ENCODE results near the gene NQO2. TPM values are rescaled to one million over a fixed set of nuclear protein-coding genes. Genes with fewer than 3 reads are reported as not detected.
"Not testable (repeated sequence)": the region's sequence is repeated elsewhere in the genome, so short reads cannot be mapped to it uniquely, and the experiment has no call there.

The NQO2 gene
- polyA plus RNA-seq, 3 donors, result 20.1 to 99.5 (median 73.4) TPM

- H3K27ac ChIP-seq (ENCODE audit: low read depth, low read length), result no peak overlapping the region
- WGBS, 3 donors, result 68 to 90% (median 68%) methylated on average over 4 of the region's 4 CpGs
These were observed 17.1 kb upstream of the NQO2 start for GRCh38 chr6:2982426-2983117.

GRCh38 chr6:2984738-2985406 is 14.8 kb upstream of the NQO2 start:
- WGBS, 3 donors, result 93 to 94% (median 94%) methylated on average over 12 of the region's 12 CpGs
- no peak overlapping the region for H3K27ac ChIP-seq (ENCODE audit: low read depth, low read length)

- no peak overlapping the region for H3K27ac ChIP-seq (ENCODE audit: low read depth, low read length)
- 38 to 46% (median 39%) methylated on average over 4 of the region's 4 CpGs for WGBS, 3 donors
These were observed 12.9 kb upstream of the NQO2 start for GRCh38 chr6:2986722-2987221.

GRCh38 chr6:2988094-2988425 is 11.6 kb upstream of the NQO2 start:
- whole genome bisulfite sequencing, 3 donors, result 22 to 24% (median 23%) methylated on average over 2 of the region's 2 CpGs
- H3K27ac ChIP-seq (ENCODE audit: low read depth, low read length), result peak overlapping the region; percentile 67

GRCh38 chr6:2988426-2989331 is 11.0 kb upstream of the NQO2 start:
- 0% methylated on average over 60 to 64 of the region's 64 CpGs for WGBS, 3 donors
- H3K27ac ChIP-seq (ENCODE audit: low read depth, low read length), result peak overlapping the region; percentile 80

GRCh38 chr6:2989332-2990247 is 10.1 kb upstream of the NQO2 start:
- 0% methylated on average over 22 of the region's 22 CpGs for WGBS, 3 donors
- peak overlapping the region; percentile 80 for H3K27ac ChIP-seq (ENCODE audit: low read depth, low read length)

- 2% methylated on average over 19 of the region's 19 CpGs for WGBS, 3 donors
- peak overlapping the region; percentile 80 for H3K27ac ChIP-seq (ENCODE audit: low read depth, low read length)
These were observed 9.3 kb upstream of the NQO2 start for GRCh38 chr6:2990248-2990931.

- WGBS, 3 donors, result 1 to 9% (median 2%) methylated on average over 10 of the region's 10 CpGs
These were observed 8.7 kb upstream of the NQO2 start for GRCh38 chr6:2990932-2991506.

GRCh38 chr6:2992330-2992979 is 7.2 kb upstream of the NQO2 start:
- H3K27ac ChIP-seq (ENCODE audit: low read depth, low read length), result no peak overlapping the region
- 75 to 97% (median 94%) methylated on average over 6 of the region's 6 CpGs for WGBS, 3 donors

More at GRCh38 chr6:2990932-2991506, 8.7 kb upstream of the NQO2 start:
- H3K27ac ChIP-seq (ENCODE audit: low read depth, low read length), result peak overlapping the region; percentile 80

- WGBS, 3 donors, result 78 to 97% (median 94%) methylated on average over 4 of the region's 4 CpGs
- no peak overlapping the region for H3K27ac ChIP-seq (ENCODE audit: low read depth, low read length)
These were observed 5.9 kb upstream of the NQO2 start for GRCh38 chr6:2993755-2994317.

- WGBS, 3 donors, result 3 to 10% (median 3%) methylated on average over 10 of the region's 16 CpGs
- not testable (repeated sequence) for H3K27ac ChIP-seq (ENCODE audit: low read depth, low read length)
These were observed 1.3 kb upstream of the NQO2 start for GRCh38 chr6:2998249-2998997.

GRCh38 chr6:2998998-2999617 is 586 bp upstream of the NQO2 start:
- peak overlapping the region; percentile 3 for H3K27ac ChIP-seq (ENCODE audit: low read depth, low read length)
- 0 to 1% (median 1%) methylated on average over 30 of the region's 30 CpGs for WGBS, 3 donors

GRCh38 chr6:3001146-3001772 is 1.6 kb downstream of the NQO2 start:
- H3K27ac ChIP-seq (ENCODE audit: low read depth, low read length), result no peak overlapping the region
- 85 to 89% (median 87%) methylated on average over 11 of the region's 11 CpGs for WGBS, 3 donors

GRCh38 chr6:3001773-3002293 is 2.1 kb downstream of the NQO2 start:
- no peak overlapping the region for H3K27ac ChIP-seq (ENCODE audit: low read depth, low read length)
- WGBS, 3 donors, result 43 to 58% (median 45%) methylated on average over 2 of the region's 2 CpGs

- not testable (repeated sequence) for H3K27ac ChIP-seq (ENCODE audit: low read depth, low read length)
- WGBS, 3 donors, result 65 to 86% (median 77%) methylated on average over 3 to 4 of the region's 5 CpGs
These were observed 3.5 kb downstream of the NQO2 start for GRCh38 chr6:3003226-3003625.

Data from adipose tissue (tissue), 3 donors.